ENCODE data around the gene MRAS. TPM values are rescaled to one million over a fixed set of nuclear protein-coding genes. Genes with fewer than 3 reads are reported as not detected.

MRAS gene
- total RNA-seq, 2 experiments from 2014 or later = 0.07 TPM; not detected in 1

DNA sequence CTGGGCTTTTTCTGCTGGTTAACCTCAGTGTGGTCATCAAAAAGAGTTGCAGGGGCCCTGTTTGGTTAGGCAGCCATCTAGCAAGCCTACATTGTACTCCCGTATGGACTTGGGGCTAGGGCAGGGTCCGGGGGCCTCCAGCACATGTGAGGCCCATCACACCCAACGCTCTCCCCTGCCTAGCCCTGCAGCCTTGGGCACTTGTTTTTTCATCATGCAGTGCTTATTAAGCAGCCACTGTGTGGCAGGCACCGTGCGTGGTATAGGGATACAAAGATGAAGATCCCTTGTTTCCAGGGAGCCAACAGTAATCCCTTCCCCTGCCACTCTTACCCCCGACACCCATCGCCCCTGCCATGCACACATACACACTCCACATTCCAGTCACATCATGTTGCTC, 14.2 kb downstream of the MRAS start:
- no peak for TF ChIP-seq CTCF (IDR thresholded peaks at IDR 0.05)
- POLR2A ChIA-PET = no interaction called here
- no peaks in the 10 kb centered on the region for H3K27me3 Mint-ChIP-seq
- no peak overlapping the region for H3K27ac Mint-ChIP-seq
- intact Hi-C loops (cut with micrococcal nuclease) = no loop called here
- CTCF ChIA-PET = interaction anchor here (1.1 kb wide), 1 partner anchor 12 kb away, joined by 3 read pairs; no protein-coding TSS in a partner anchor
- no peaks in the 10 kb centered on the region for H3K36me3 Mint-ChIP-seq (ENCODE audit: low read depth)
- H3K4me3 Mint-ChIP-seq = no peak overlapping the region
- H3K9me3 Mint-ChIP-seq = no peaks in the 10 kb centered on the region
- no peak for ATAC-seq
- H3K4me1 Mint-ChIP-seq (ENCODE audit: low read depth) = no peaks in the 10 kb centered on the region
- no peak for DNase-seq

- ChIA-PET POLR2A (no interaction called here), CTCF (no interaction called here)
- TF ChIP-seq CTCF (IDR thresholded peaks at IDR 0.05) = no peak
- H3K36me3 Mint-ChIP-seq (ENCODE audit: low read depth) = no peaks in the 10 kb centered on the region
- intact Hi-C loops (cut with micrococcal nuclease) = no loop called here
- H3K27me3 Mint-ChIP-seq = no peaks in the 10 kb centered on the region
- no peak for DNase-seq
- no peaks in the 10 kb centered on the region for H3K9me3 Mint-ChIP-seq
- no peak overlapping the region for H3K27ac Mint-ChIP-seq
- no peak overlapping the region for H3K4me3 Mint-ChIP-seq
- ATAC-seq = no peak
- H3K4me1 Mint-ChIP-seq (ENCODE audit: low read depth) = no peaks in the 10 kb centered on the region
Observed at GRCh38 chr3:138363322-138363721, 14.9 kb downstream of the MRAS start.

DNA sequence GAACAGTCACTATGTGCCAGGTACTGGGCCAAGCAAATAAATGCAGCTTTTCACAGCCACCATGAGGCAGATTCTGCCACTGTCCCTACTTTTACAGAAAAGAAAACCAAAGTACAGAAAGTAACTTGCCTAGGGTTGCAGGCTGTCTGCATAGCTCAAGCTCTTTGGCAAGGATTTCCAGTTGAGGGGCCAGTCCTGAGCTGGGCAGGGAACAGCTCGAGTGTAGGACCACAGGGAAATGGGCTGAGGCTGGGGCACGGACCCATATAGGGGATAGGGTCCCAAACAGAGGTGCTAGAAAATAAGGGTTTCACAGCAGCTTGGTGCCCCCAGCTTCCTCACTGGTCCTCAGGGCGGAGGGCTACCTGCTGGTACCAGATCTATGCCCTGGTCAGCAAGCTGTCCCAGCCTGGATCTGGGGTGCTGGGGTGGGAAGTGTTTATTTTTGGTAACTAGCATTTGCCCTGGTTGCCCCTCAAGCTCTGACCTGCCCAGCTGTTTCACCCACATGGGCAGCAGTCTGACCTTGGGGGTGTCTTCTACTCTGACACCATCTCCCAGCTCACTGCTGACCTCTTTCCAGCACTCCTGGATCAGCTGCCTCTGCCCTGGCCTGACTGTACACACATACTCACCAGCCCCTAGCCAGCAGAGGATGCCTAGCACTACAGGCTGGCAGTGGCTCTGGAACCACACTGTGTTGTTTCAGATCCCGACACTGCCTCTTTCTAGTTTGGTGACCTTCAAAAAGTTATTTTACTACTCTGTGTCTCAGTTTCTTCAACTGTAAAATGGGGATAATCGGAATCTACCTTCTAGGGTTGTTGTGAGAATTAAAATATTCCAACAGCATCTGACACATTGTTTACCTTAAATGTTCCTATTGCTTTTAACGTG, 16.2 kb downstream of the MRAS start:
- no peaks in the 10 kb centered on the region for H3K9me3 Mint-ChIP-seq
- H3K27ac Mint-ChIP-seq = no peak overlapping the region
- ATAC-seq = no peak
- no peak for DNase-seq
- TF ChIP-seq CTCF (IDR thresholded peaks at IDR 0.05) = no peak
- H3K27me3 Mint-ChIP-seq = no peaks in the 10 kb centered on the region
- ChIA-PET POLR2A (interaction anchor here (1.1 kb wide), 1 partner anchor 177 kb away, joined by 4 read pairs; the partner anchor contains the start of gene ARMC8), CTCF (interaction anchor here (1.3 kb wide), 1 partner anchor 14 kb away, joined by 3 read pairs; no protein-coding TSS in a partner anchor)
- no peaks in the 10 kb centered on the region for H3K4me1 Mint-ChIP-seq (ENCODE audit: low read depth)
- intact Hi-C loops (cut with micrococcal nuclease) = no loop called here
- H3K4me3 Mint-ChIP-seq = no peak overlapping the region
- H3K36me3 Mint-ChIP-seq (ENCODE audit: low read depth) = no peaks in the 10 kb centered on the region

- Mint-ChIP-seq H3K4me1 (ENCODE audit: low read depth) (no peaks in the 10 kb centered on the region), H3K27me3 (no peaks in the 10 kb centered on the region), H3K36me3 (ENCODE audit: low read depth) (no peaks in the 10 kb centered on the region), H3K27ac (no peak overlapping the region), H3K4me3 (no peak overlapping the region), H3K9me3 (no peaks in the 10 kb centered on the region)
- intact Hi-C loops (cut with micrococcal nuclease) = no loop called here
- DNase-seq (no peak), ATAC-seq (no peak)
- TF ChIP-seq CTCF (IDR thresholded peaks at IDR 0.05) = no peak
- CTCF ChIA-PET = no interaction called here
- POLR2A ChIA-PET = no interaction called here
Observed at GRCh38 chr3:138365253-138365555, 16.8 kb downstream of the MRAS start.

DNA sequence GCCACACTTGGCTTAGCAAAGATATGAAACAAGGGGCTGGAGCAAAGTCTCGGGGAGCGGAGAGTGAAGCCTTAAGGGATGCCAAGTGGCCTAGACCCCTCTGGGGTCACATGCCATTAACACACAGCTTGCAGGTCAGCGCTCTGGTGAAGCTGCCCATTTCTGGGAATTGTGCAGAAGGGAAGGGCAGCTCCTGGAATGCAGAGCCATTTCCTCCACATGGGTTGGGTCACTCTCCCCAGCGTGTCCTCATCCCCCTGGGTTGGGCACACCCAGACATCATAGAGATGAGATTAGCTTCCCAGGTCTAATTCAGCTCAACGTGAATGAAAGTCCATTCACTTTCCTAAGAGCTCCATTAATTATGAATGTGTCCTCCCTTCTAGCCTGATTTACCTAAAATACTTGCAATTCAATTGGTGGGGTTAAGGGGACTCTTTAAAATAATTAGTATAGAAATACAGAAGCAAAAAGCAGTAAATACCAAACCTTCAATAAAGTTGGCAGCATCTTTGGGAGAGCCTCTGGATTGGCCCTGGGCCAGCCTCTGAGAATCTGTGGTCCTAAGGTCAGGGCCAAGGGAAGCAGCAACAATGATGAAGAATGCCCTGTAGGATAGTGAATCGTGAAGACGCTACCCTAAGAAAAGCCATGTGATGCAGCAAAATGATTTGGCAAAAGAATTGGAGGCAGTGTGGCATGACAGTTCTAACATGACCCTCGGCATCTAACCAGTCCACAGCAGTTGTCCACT, 17.8 kb downstream of the MRAS start:
- ATAC-seq (no peak), DNase-seq (no peak)
- Mint-ChIP-seq H3K27me3 (peaks cover 4% of the 10 kb centered on the region), H3K27ac (no peak overlapping the region), H3K36me3 (ENCODE audit: low read depth) (no peaks in the 10 kb centered on the region), H3K4me1 (ENCODE audit: low read depth) (peaks cover 5% of the 10 kb centered on the region), H3K4me3 (no peak overlapping the region), H3K9me3 (peaks cover 3% of the 10 kb centered on the region)
- ChIA-PET CTCF (no interaction called here), POLR2A (interaction anchor here (0.9 kb wide), 1 partner anchor 34 kb away, joined by 3 read pairs; no protein-coding TSS in a partner anchor)
- TF ChIP-seq CTCF (IDR thresholded peaks at IDR 0.05) = no peak
- intact Hi-C loops (cut with micrococcal nuclease) = no loop called here
